H1 (cell line): ENCODE data around the gene HMCES. TPM values are rescaled to one million over a fixed set of nuclear protein-coding genes. Genes with fewer than 3 reads are reported as not detected.

ENCODE experiments used
- CTCF ChIA-PET: fragments of 300-600 bp; sonication (Branson Sonifier 250); formaldehyde crosslinking; loops from one replicate; lab custom pipeline; 2021; ENCODE audit not compliant: partially characterized antibody; lab: Charles Lee
- POLR2A ChIA-PET: fragments of 300-600 bp; sonication (Branson Sonifier 250); formaldehyde crosslinking; loops from one replicate; lab custom pipeline; 2021; ENCODE audit warnings: inconsistent platforms; ENCODE audit not compliant: partially characterized antibody; lab: Charles Lee
- DNase-seq, 2 experiments: peaks; one replicate each; pipeline versions ENCODE4 v3.0.0 to v3.0.0-alpha.2; 2010 to 2022; ENCODE audit warnings: low spot score in 2 of 2, low read depth in 1 of 2, mixed read lengths in 1 of 2
- FAIRE-seq: peaks from 2 replicates; lab custom pipeline; 2011; peaks lifted over from hg19 to GRCh38; lab: Jason Lieb, UNC
- H2AFZ ChIP-seq: 2 replicates; pipeline ENCODE4 v1.8.1; 2012; ENCODE audit warnings: low read length, inconsistent platforms
- H2AK5ac ChIP-seq: 2 replicates; pipeline ENCODE4 v1.6.1; 2013; ENCODE audit warnings: low read depth, low read length
- H2BK120ac ChIP-seq: replicated peaks from 2 replicates; pipeline ENCODE3; 2013; ENCODE audit warnings: low read depth, low read length, inconsistent platforms
- H2BK12ac ChIP-seq: 2 replicates; pipeline ENCODE4 v1.6.1; 2013; ENCODE audit warnings: low read depth, low read length
- H2BK15ac ChIP-seq: 2 replicates; pipeline ENCODE4 v1.6.1; 2013; ENCODE audit warnings: low read length
- H2BK20ac ChIP-seq: 2 replicates; pipeline ENCODE4 v1.6.1; 2013; ENCODE audit warnings: low read length
- H2BK5ac ChIP-seq: 2 replicates; pipeline ENCODE4 v1.6.1; 2013; ENCODE audit warnings: low read depth, low read length
- H3K14ac ChIP-seq: 2 replicates; pipeline ENCODE4 v1.6.1; 2013; ENCODE audit warnings: inconsistent platforms; ENCODE audit not compliant: insufficient read length
- H3K18ac ChIP-seq: 2 replicates; pipeline ENCODE4 v1.6.1; 2013; ENCODE audit warnings: low read length; ENCODE audit errors: extremely low read depth
- H3K23ac ChIP-seq: 2 replicates; pipeline ENCODE4 v1.6.1; 2013; ENCODE audit warnings: inconsistent platforms; ENCODE audit not compliant: insufficient read length
- H3K23me2 ChIP-seq: 2 replicates; pipeline ENCODE4 v1.6.1; 2013; ENCODE audit warnings: low read depth, low read length
- H3K27ac ChIP-seq: 2 replicates; pipeline ENCODE4 v1.6.1; 2011; ENCODE audit warnings: low read depth, low read length, inconsistent platforms
- H3K27me3 ChIP-seq, 4 experiments: replicated peaks in 1 of 4; 1 replicate in 1 of 4; 2 replicates in 3 of 4; pipeline versions ENCODE4 v1.6.1 to v1.8.1; 2011 to 2013; ENCODE audit warnings: low read length in 3 of 4, mild to moderate bottlenecking in 3 of 4, inconsistent platforms in 2 of 4, mixed read lengths in 2 of 4, moderate library complexity in 1 of 4; ENCODE audit not compliant: control insufficient read depth in 3 of 4, insufficient read depth in 3 of 4; ENCODE audit errors: extremely low read depth in 1 of 4
- H3K36me3 ChIP-seq, 4 experiments: 2 replicates each; pipeline versions ENCODE4 v1.6.1 to v1.8.1; 2011 to 2013; ENCODE audit warnings: mild to moderate bottlenecking in 4 of 4, low read length in 3 of 4, moderate library complexity in 2 of 4, control low read depth in 1 of 4, inconsistent platforms in 1 of 4; ENCODE audit not compliant: insufficient read depth in 4 of 4, control insufficient read depth in 2 of 4
- H3K4ac ChIP-seq: replicated peaks from 2 replicates; pipeline ENCODE3; 2013; ENCODE audit warnings: low read length, low read depth, mixed read lengths, inconsistent platforms; ENCODE audit not compliant: insufficient read length
- H3K4me1 ChIP-seq, 4 experiments: replicated peaks in 1 of 4; 1 replicate in 1 of 4; 2 replicates in 3 of 4; pipeline versions ENCODE4 v1.6.1 to v1.8.1; 2011 to 2013; ENCODE audit warnings: low read length in 3 of 4, inconsistent platforms in 2 of 4, mixed read lengths in 1 of 4; ENCODE audit not compliant: insufficient read depth in 4 of 4, control insufficient read depth in 3 of 4
- H3K4me2 ChIP-seq, 2 experiments: 2 replicates each; pipeline versions ENCODE4 v1.6.1 to v1.8.1; 2011 to 2013; ENCODE audit warnings: low read depth in 2 of 2, low read length in 2 of 2, control low read depth in 1 of 2, inconsistent platforms in 1 of 2, mild to moderate bottlenecking in 1 of 2; ENCODE audit not compliant: insufficient read depth in 1 of 2
- H3K4me3 ChIP-seq, 4 experiments: fragments of 200-600, 300-600 bp in 1 of 4; sonication (generic), shearing (Covaris generic), sonication (Bioruptor Twin) in 1 of 4; 2 replicates each; pipeline versions ENCODE4 v1.5.1 to v1.8.1; 2011 to 2016; ENCODE audit warnings: low read length in 4 of 4, low read depth in 3 of 4, control low read depth in 2 of 4, inconsistent platforms in 2 of 4, mild to moderate bottlenecking in 2 of 4, mixed read lengths in 1 of 4, moderate library complexity in 1 of 4; ENCODE audit not compliant: insufficient read depth in 2 of 4; ENCODE audit errors: extremely low read depth in 1 of 4
- H3K56ac ChIP-seq: replicated peaks from 2 replicates; pipeline ENCODE3; 2013; ENCODE audit warnings: low read depth, mild to moderate bottlenecking, mixed read lengths, low read length, inconsistent platforms; ENCODE audit not compliant: insufficient read length
- H3K79me1 ChIP-seq: 2 replicates; pipeline ENCODE4 v1.6.1; 2013; ENCODE audit warnings: low read depth, low read length, control low read depth
- H3K79me2 ChIP-seq, 2 experiments: 2 replicates each; pipeline versions ENCODE4 v1.6.1 to v1.8.1; 2012 to 2013; ENCODE audit warnings: low read length in 2 of 2, mild to moderate bottlenecking in 2 of 2, inconsistent platforms in 1 of 2; ENCODE audit not compliant: insufficient read depth in 2 of 2, control insufficient read depth in 1 of 2
- H3K9ac ChIP-seq, 4 experiments: replicated peaks in 1 of 4; 1 replicate in 1 of 4; 2 replicates in 3 of 4; pipeline versions ENCODE4 v1.6.1 to v1.8.1; 2011 to 2013; ENCODE audit warnings: low read depth in 3 of 4, low read length in 3 of 4, control low read depth in 2 of 4, mild to moderate bottlenecking in 2 of 4, moderate library complexity in 2 of 4, inconsistent platforms in 1 of 4; ENCODE audit errors: extremely low read depth in 1 of 4
- H3K9me3 ChIP-seq, 2 experiments: 2 replicates each; pipeline versions ENCODE4 v1.6.1 to v1.8.1; 2012 to 2013; ENCODE audit warnings: mild to moderate bottlenecking in 2 of 2, moderate library complexity in 2 of 2, control low read depth in 1 of 2, inconsistent platforms in 1 of 2, low read depth in 1 of 2, low read length in 1 of 2, mixed read lengths in 1 of 2; ENCODE audit not compliant: insufficient read depth in 2 of 2
- H4K20me1 ChIP-seq, 2 experiments: replicated peaks in 1 of 2; 2 replicates each; pipeline versions ENCODE3 to v1.8.1; 2011 to 2013; ENCODE audit warnings: inconsistent platforms in 2 of 2, low read length in 2 of 2, mild to moderate bottlenecking in 1 of 2; ENCODE audit not compliant: insufficient read depth in 2 of 2, control insufficient read depth in 1 of 2
- H4K5ac ChIP-seq: 2 replicates; pipeline ENCODE4 v1.6.1; 2013; ENCODE audit warnings: low read length, low read depth, mixed read lengths, inconsistent platforms; ENCODE audit not compliant: insufficient read length
- H4K8ac ChIP-seq: 2 replicates; pipeline ENCODE4 v1.8.0; 2013; ENCODE audit warnings: mild to moderate bottlenecking, moderate library complexity, low read length, inconsistent platforms; ENCODE audit not compliant: insufficient read depth; ENCODE audit errors: extremely low read depth
- H4K91ac ChIP-seq: replicated peaks from 2 replicates; pipeline ENCODE3; 2013; ENCODE audit warnings: low read length, mixed read lengths, inconsistent platforms; ENCODE audit not compliant: insufficient read length
- CBX8 ChIP-seq: fragments of 300-800, 300-1000 bp; sonication (generic); IDR thresholded peaks from 2 replicates; pipeline ENCODE4 v1.7.1; 2016; ENCODE audit warnings: low read depth, low read length, borderline replicate concordance
- CHD1 ChIP-seq: IDR thresholded peaks from 2 replicates; pipeline ENCODE4 v1.6.1; 2012; ENCODE audit warnings: low read depth, low read length, improper control_type of control experiment
- RFX5 ChIP-seq: IDR thresholded peaks from 2 replicates; pipeline ENCODE4 v1.6.1; 2011; ENCODE audit warnings: low read depth, low read length, improper control_type of control experiment, borderline replicate concordance
- RNF2 ChIP-seq: fragments of 200-900, 300-1000 bp; sonication (generic); IDR thresholded peaks from 2 replicates; pipeline ENCODE4 v1.7.1; 2016; ENCODE audit warnings: borderline replicate concordance, low read depth, mild to moderate bottlenecking, antibody characterized with exemption, low read length; ENCODE audit not compliant: poor library complexity, severe bottlenecking; ENCODE audit errors: missing control alignments
- SIN3A ChIP-seq, 2 experiments: IDR thresholded peaks in 1 of 2; conservative IDR thresholded peaks in 1 of 2; 2 replicates each; pipeline ENCODE4 v1.6.1; 2011 to 2012; ENCODE audit warnings: low read length in 2 of 2, improper control_type of control experiment in 1 of 2, low read depth in 1 of 2, mild to moderate bottlenecking in 1 of 2
- SP2 ChIP-seq: IDR thresholded peaks from 2 replicates; pipeline ENCODE4 v1.6.1; 2012; ENCODE audit warnings: mild to moderate bottlenecking, low read length, inconsistent platforms
- WGBS, 2 experiments: shearing (Covaris generic) in 1 of 2; methylation state at CpG; one replicate each; pipeline versions ENCODE4 v1.1.6 to v1.1.7; 2013 to 2015; ENCODE audit warnings: low lambda C conversion rate in 2 of 2, mixed read lengths in 2 of 2, inconsistent platforms in 1 of 2, low coverage in 1 of 2, missing lambda C conversion rate in 1 of 2; ENCODE audit not compliant: insufficient replicate concordance in 2 of 2, insufficient coverage in 1 of 2, insufficient read length in 1 of 2; ENCODE audit errors: extremely low coverage in 1 of 2, missing lambda C conversion rate in 1 of 2; 5-methylcytosine and 5-hydroxymethylcytosine counted together
- polyA plus RNA-seq, 7 experiments: library from polyadenylated mRNA; depleted of rRNA in 3 of 7; stranded (reverse) in 5 of 7; unstranded in 2 of 7; fragments of >200 nt in 5 of 7; fragments of 200-250 nt in 2 of 7; gene quantifications; 1 replicate in 5 of 7; 2 replicates in 1 of 7; 4 replicates in 1 of 7; pipeline versions ENCODE4 v1.2.1 to v1.2.3, GENCODE V29; 2011 to 2013; ENCODE audit warnings: missing spikeins in 2 of 7, mixed read lengths in 2 of 7
- total RNA-seq: library from RNA; stranded (reverse); fragmentation: NEBNext Ultra II Directional; extraction: Animal tissue kit (Norgen Biotek cat#: 25700); gene quantifications from 2 replicates; pipeline ENCODE4 v1.2.1, GENCODE V29; 2021
- TF ChIP-seq, protein P1 (sequence below): IDR thresholded peaks from 2 replicates; pipeline ENCODE4 v1.6.1; 2012; ENCODE audit warnings: inconsistent platforms
- TF ChIP-seq, protein P2 (sequence below): IDR thresholded peaks from 2 replicates; pipeline ENCODE4 v1.6.1; 2011; ENCODE audit warnings: low read depth, mild to moderate bottlenecking, low read length; ENCODE audit not compliant: insufficient read depth
- TF ChIP-seq, protein P3 (sequence below): IDR thresholded peaks from 2 replicates; pipeline ENCODE4 v1.6.1; 2011; ENCODE audit warnings: low read length, improper control_type of control experiment

Gene HMCES
- total and polyA plus RNA-seq, 2 of the 8 experiments (the other 6 are each of a cell fraction or from before 2014, with no cell fraction given), result 27.6 to 49.5 TPM

DNA sequence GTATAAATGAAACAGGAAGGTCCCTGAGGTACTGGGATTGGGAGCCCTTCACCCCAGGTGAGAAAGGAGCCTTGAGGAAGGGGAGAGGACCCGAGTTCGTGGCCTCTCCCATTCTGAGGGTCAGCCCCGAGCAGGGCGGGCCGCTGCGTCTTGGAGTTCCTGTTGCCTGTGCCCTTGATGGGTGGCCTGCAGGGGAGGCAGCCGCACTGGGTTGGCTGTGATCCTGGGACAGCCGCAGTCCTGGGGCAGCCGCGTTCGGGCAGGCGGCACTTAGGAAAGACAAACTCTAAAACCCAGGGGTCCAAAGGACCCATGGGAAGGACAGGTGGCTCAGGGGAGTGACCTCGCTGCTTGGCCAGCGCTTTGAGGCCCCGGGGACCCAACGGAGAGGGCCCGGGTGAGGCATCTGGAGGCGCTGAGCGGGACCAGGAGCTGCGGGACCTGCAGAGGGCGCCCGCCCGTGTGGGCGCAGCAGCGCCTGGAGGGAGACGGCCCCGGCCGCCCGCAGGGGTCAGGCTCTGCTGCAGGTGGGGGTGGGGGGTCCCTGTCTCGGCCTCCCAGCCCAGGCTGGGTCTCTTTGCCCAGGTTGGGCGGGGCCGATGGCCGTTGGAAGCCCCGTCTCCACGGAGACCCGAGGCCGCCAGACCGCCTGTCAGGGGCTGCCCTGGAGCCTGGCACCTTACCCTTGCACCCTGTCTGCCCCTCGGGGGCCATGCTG is 65.1 kb downstream of the HMCES start:
- H4K91ac ChIP-seq, result no peak overlapping the region
- no peaks in the 10 kb centered on the region for H3K79me1 ChIP-seq
- H3K56ac ChIP-seq, result no peak overlapping the region
- peak overlapping the region; percentile 25 to 57 (median 36) for H3K4me3 ChIP-seq
- H2BK5ac ChIP-seq, result no peak overlapping the region
- H3K36me3 ChIP-seq, result no peaks in the 10 kb centered on the region
- H3K4me2 ChIP-seq, result peak overlapping the region; percentile 84 to 90
- WGBS, 2 experiments, result 10% methylated on average over 31 of the region's 39 CpGs; no CpG with 5 or more reads in 1 of the 2 experiments
- no peak overlapping the region; the same call in 1 of the 2 replicates for H3K18ac ChIP-seq
- ChIA-PET CTCF (interaction anchor here (0.9 to 1.9 kb wide), 11 partner anchors 8 to 191 kb away, joined by 3 to 8 read pairs (median 5); a partner anchor contains a TSS), POLR2A (interaction anchor here (0.6 to 2.9 kb wide), 5 partner anchors 9 to 79 kb away, joined by 3 to 26 read pairs (median 3); a partner anchor contains a TSS)
- no peak overlapping the region for H2BK15ac ChIP-seq
- no peaks in the 10 kb centered on the region for H3K27me3 ChIP-seq
- no peak overlapping the region for H3K9ac ChIP-seq
- FAIRE-seq (no peak), DNase-seq (peak in 1 of 2 experiments; percentile 85)
- H3K23me2 ChIP-seq, result peaks cover 8% of the 10 kb centered on the region; the same call in 1 of the 2 replicates
- no peak overlapping the region for H2BK20ac ChIP-seq
- peak overlapping the region; percentile 36; the same call in 1 of the 2 replicates for H2AFZ ChIP-seq
- H2BK12ac ChIP-seq, result no peak overlapping the region
- H3K27ac ChIP-seq, result no peak overlapping the region
- peaks cover 1 to 3% of the 10 kb centered on the region in 2 experiments for H4K20me1 ChIP-seq
- no peak overlapping the region for H2AK5ac ChIP-seq
- H3K79me2 ChIP-seq, result no peaks in the 10 kb centered on the region
- peaks cover 0 to 12% (median 8%) of the 10 kb centered on the region in 4 experiments; a peak in 6 of 7 replicates for H3K4me1 ChIP-seq
- H3K23ac ChIP-seq, result no peak overlapping the region
- peak overlapping the region; percentile 80 for H4K8ac ChIP-seq
- no peak overlapping the region for H2BK120ac ChIP-seq
- H3K9me3 ChIP-seq, result peaks cover 0 to 12% of the 10 kb centered on the region in 2 experiments; a peak in 2 of 4 replicates
- H3K14ac ChIP-seq, result no peak overlapping the region
- H3K4ac ChIP-seq, result no peak overlapping the region
- H4K5ac ChIP-seq, result peak overlapping the region; percentile 60
- TF ChIP-seq, protein P1, sequence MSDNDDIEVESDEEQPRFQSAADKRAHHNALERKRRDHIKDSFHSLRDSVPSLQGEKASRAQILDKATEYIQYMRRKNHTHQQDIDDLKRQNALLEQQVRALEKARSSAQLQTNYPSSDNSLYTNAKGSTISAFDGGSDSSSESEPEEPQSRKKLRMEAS, result peak; percentile 37; the same call in 1 of the 2 replicates
- no peak for TF ChIP-seq RNF2
- no peak for TF ChIP-seq CHD1
- TF ChIP-seq CBX8, result no peak
- no peak for TF ChIP-seq SIN3A (conservative IDR thresholded peaks at IDR 0.05 in 1 of 2, IDR thresholded peaks at IDR 0.05 in 1 of 2; ENCODE audit: low read depth in 1 of 2, low read length in 2 of 2)
- TF ChIP-seq, protein P2, sequence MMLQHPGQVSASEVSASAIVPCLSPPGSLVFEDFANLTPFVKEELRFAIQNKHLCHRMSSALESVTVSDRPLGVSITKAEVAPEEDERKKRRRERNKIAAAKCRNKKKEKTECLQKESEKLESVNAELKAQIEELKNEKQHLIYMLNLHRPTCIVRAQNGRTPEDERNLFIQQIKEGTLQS, result no peak
- TF ChIP-seq, protein P3, sequence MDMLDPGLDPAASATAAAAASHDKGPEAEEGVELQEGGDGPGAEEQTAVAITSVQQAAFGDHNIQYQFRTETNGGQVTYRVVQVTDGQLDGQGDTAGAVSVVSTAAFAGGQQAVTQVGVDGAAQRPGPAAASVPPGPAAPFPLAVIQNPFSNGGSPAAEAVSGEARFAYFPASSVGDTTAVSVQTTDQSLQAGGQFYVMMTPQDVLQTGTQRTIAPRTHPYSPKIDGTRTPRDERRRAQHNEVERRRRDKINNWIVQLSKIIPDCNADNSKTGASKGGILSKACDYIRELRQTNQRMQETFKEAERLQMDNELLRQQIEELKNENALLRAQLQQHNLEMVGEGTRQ, result no peak
- TF ChIP-seq RFX5, result no peak
- no peak for TF ChIP-seq SP2
